Liver (tissue), 9 donors: ENCODE results near the gene RAB11FIP3. TPM values are rescaled to one million over a fixed set of nuclear protein-coding genes. Genes with fewer than 3 reads are reported as not detected.

ENCODE experiments used
- DNase-seq: peaks from one replicate; pipeline ENCODE4 v3.0.0-alpha.2; 2017; ENCODE audit warnings: low spot score
- H3K27ac ChIP-seq, 2 donors: one replicate each; pipeline ENCODE4 v1.7.0; 2013; ENCODE audit warnings: inconsistent platforms in 2 of 2, low read length in 2 of 2, control low read depth in 1 of 2, low read depth in 1 of 2, mild to moderate bottlenecking in 1 of 2
- H3K27me3 ChIP-seq, 4 donors: one replicate each; pipeline versions ENCODE4 v1.6.1 to v1.7.0; 2013; ENCODE audit warnings: low read length in 3 of 4, inconsistent platforms in 1 of 4, mild to moderate bottlenecking in 1 of 4, moderate library complexity in 1 of 4; ENCODE audit not compliant: control insufficient read depth in 4 of 4, insufficient read depth in 4 of 4
- H3K36me3 ChIP-seq, 4 donors: one replicate each; pipeline versions ENCODE4 v1.6.1 to v1.7.0; 2013; ENCODE audit warnings: low read length in 3 of 4, mild to moderate bottlenecking in 3 of 4, low read depth in 1 of 4, moderate library complexity in 1 of 4; ENCODE audit not compliant: control insufficient read depth in 4 of 4, insufficient read depth in 3 of 4
- H3K4me1 ChIP-seq, 4 donors: one replicate each; pipeline versions ENCODE4 v1.6.1 to v1.7.0; 2013; ENCODE audit warnings: low read length in 3 of 4, mild to moderate bottlenecking in 3 of 4, moderate library complexity in 1 of 4; ENCODE audit not compliant: control insufficient read depth in 4 of 4, insufficient read depth in 4 of 4
- H3K4me3 ChIP-seq, 3 donors: one replicate each; pipeline versions ENCODE4 v1.6.1 to v1.7.0; 2013; ENCODE audit warnings: low read length in 3 of 3, control low read depth in 1 of 3, low read depth in 1 of 3, mild to moderate bottlenecking in 1 of 3
- H3K9ac ChIP-seq, 2 donors: one replicate each; pipeline ENCODE4 v1.7.0; 2013; ENCODE audit warnings: low read length in 2 of 2, mild to moderate bottlenecking in 2 of 2, moderate library complexity in 2 of 2, control low read depth in 1 of 2, low read depth in 1 of 2
- H3K9me3 ChIP-seq, 4 donors: one replicate each; pipeline versions ENCODE4 v1.6.1 to v1.7.0; 2013; ENCODE audit warnings: low read length in 3 of 4; ENCODE audit not compliant: control insufficient read depth in 4 of 4
- ATF3 ChIP-seq: IDR thresholded peaks from 2 replicates; pipeline ENCODE4 v1.6.1; 2016; ENCODE audit warnings: antibody characterized with exemption
- CTCF ChIP-seq: fragments of 150-350 bp; IDR thresholded peaks from 2 replicates; pipeline ENCODE4 v1.5.1; 2017; ENCODE audit warnings: improper control_type of control experiment, low read depth, low read length; ENCODE audit not compliant: missing input control
- FOXA1 ChIP-seq: IDR thresholded peaks from 2 replicates; pipeline ENCODE4 v1.6.1; 2016; ENCODE audit warnings: antibody characterized with exemption
- FOXA2 ChIP-seq: IDR thresholded peaks from 2 replicates; pipeline ENCODE4 v1.6.1; 2016; ENCODE audit warnings: antibody characterized with exemption
- GABPA ChIP-seq, 2 donors: IDR thresholded peaks in 1 of 2; conservative IDR thresholded peaks in 1 of 2; 2 replicates each; pipeline ENCODE4 v1.6.1; 2016; ENCODE audit warnings: antibody characterized with exemption in 2 of 2, mild to moderate bottlenecking in 1 of 2, moderate library complexity in 1 of 2
- HNF4G ChIP-seq: IDR thresholded peaks from 2 replicates; pipeline ENCODE4 v1.6.1; 2016; ENCODE audit warnings: antibody characterized with exemption
- JUND ChIP-seq, 2 donors: IDR thresholded peaks; 2 replicates each; pipeline ENCODE4 v1.6.1; 2016; ENCODE audit warnings: antibody characterized with exemption in 2 of 2
- RAD21 ChIP-seq, 2 donors: IDR thresholded peaks; 2 replicates each; pipeline ENCODE4 v1.6.1; 2016; ENCODE audit warnings: antibody characterized with exemption in 2 of 2, mild to moderate bottlenecking in 2 of 2
- REST ChIP-seq: IDR thresholded peaks from 2 replicates; pipeline ENCODE4 v1.6.1; 2016; ENCODE audit warnings: antibody characterized with exemption, mild to moderate bottlenecking
- RXRA ChIP-seq, 2 donors: IDR thresholded peaks; 2 replicates each; pipeline ENCODE4 v1.6.1; 2017 to 2018; ENCODE audit warnings: antibody characterized with exemption in 2 of 2, mild to moderate bottlenecking in 1 of 2
- SP1 ChIP-seq: IDR thresholded peaks from 2 replicates; pipeline ENCODE4 v1.6.1; 2018; ENCODE audit warnings: antibody characterized with exemption, mild to moderate bottlenecking
- YY1 ChIP-seq: IDR thresholded peaks from 2 replicates; pipeline ENCODE4 v1.6.1; 2016; ENCODE audit warnings: antibody characterized with exemption, mild to moderate bottlenecking
- ZBTB33 ChIP-seq: IDR thresholded peaks from 2 replicates; pipeline ENCODE4 v1.6.1; 2016; ENCODE audit warnings: antibody characterized with exemption
- WGBS: extraction: QIAGEN DNeasy Blood & Tissue Kit; methylation state at CpG from one replicate; pipeline ENCODE4 v1.1.7; 2013; 5-methylcytosine and 5-hydroxymethylcytosine counted together
- polyA plus RNA-seq, 2 donors: library from polyadenylated mRNA; stranded (reverse) in 1 of 2; unstranded in 1 of 2; fragments of 200-250 nt in 1 of 2; fragments of >200 nt in 1 of 2; fragmentation: Nextera tagmentation in 1 of 2; extraction: Ambion mirVana in 1 of 2; gene quantifications; one replicate each; pipeline versions ENCODE4 v1.2.1 to v1.2.3, GENCODE V29; 2013 to 2015
- total RNA-seq, 2 donors: library from RNA; depleted of rRNA; stranded (reverse); fragments of >200 nt; gene quantifications; one replicate each; pipeline ENCODE4 v1.2.3, GENCODE V29; 2014
- donor health status: healthy.
- donor health status: healthy.
- donor health status: healthy.
- donor health status: healthy.
- donor health status: healthy.

Gene RAB11FIP3
- total and polyA plus RNA-seq, 4 donors, result 3.5 to 29.4 (median 15.7) TPM

- Histone ChIP-seq H3K9me3 (no peaks in the 10 kb centered on the region), H3K4me1 (no peaks in the 10 kb centered on the region), H3K27ac (no peak overlapping the region), H3K36me3 (peaks cover 0 to 8% (median 3%) of the 10 kb centered on the region in 4 donors), H3K9ac (no peak overlapping the region), H3K27me3 (no peaks in the 10 kb centered on the region), H3K4me3 (no peak overlapping the region)
- DNase-seq, result no peak
- no peak for TF ChIP-seq FOXA1
- no peak for TF ChIP-seq CTCF
- TF ChIP-seq RXRA (IDR thresholded peaks at IDR 0.05), result no peak
- no peak for TF ChIP-seq REST
- no peak for TF ChIP-seq GABPA (IDR thresholded peaks at IDR 0.05 in 1 of 2, conservative IDR thresholded peaks at IDR 0.05 in 1 of 2)
- 94% methylated on average over 16 of the region's 16 CpGs for WGBS
Observed at GRCh38 chr16:489606-490005, 64.2 kb downstream of the RAB11FIP3 start.

GRCh38 chr16:490768-491167 lies 65.3 kb downstream of the RAB11FIP3 start:
- 94% methylated on average over 10 of the region's 10 CpGs for WGBS
- no peak overlapping the region for H3K4me3 ChIP-seq
- no peaks in the 10 kb centered on the region for H3K4me1 ChIP-seq
- no peak overlapping the region for H3K27ac ChIP-seq
- no peaks in the 10 kb centered on the region for H3K9me3 ChIP-seq
- H3K9ac ChIP-seq, result no peak overlapping the region
- no peak for DNase-seq
- peaks cover 0 to 8% (median 3%) of the 10 kb centered on the region in 4 donors for H3K36me3 ChIP-seq
- TF ChIP-seq RAD21 (IDR thresholded peaks at IDR 0.05) (no peak), ZBTB33 (no peak)
- no peaks in the 10 kb centered on the region for H3K27me3 ChIP-seq

- WGBS, result 92% methylated on average over 19 of the region's 19 CpGs
- Histone ChIP-seq H3K27me3 (no peaks in the 10 kb centered on the region), H3K27ac (no peak overlapping the region), H3K36me3 (peaks cover 0 to 8% (median 3%) of the 10 kb centered on the region in 4 donors), H3K9me3 (no peaks in the 10 kb centered on the region), H3K4me1 (no peaks in the 10 kb centered on the region), H3K9ac (no peak overlapping the region), H3K4me3 (no peak overlapping the region)
- no peak for DNase-seq
- no peak for TF ChIP-seq ZBTB33
- no peak for TF ChIP-seq SP1
- no peak for TF ChIP-seq FOXA2
- no peak for TF ChIP-seq GABPA (IDR thresholded peaks at IDR 0.05 in 1 of 2, conservative IDR thresholded peaks at IDR 0.05 in 1 of 2)
- no peak for TF ChIP-seq JUND (IDR thresholded peaks at IDR 0.05)
- no peak for TF ChIP-seq HNF4G
- TF ChIP-seq ATF3, result no peak
- no peak for TF ChIP-seq REST
- no peak for TF ChIP-seq YY1
- TF ChIP-seq RAD21 (IDR thresholded peaks at IDR 0.05), result no peak
Observed at GRCh38 chr16:491220-491919, 65.9 kb downstream of the RAB11FIP3 start.
